Esophagus mucosa (tissue), 1 donor: ENCODE measurements around the gene GSTM1. TPM values are rescaled to one million over a fixed set of nuclear protein-coding genes. Genes with fewer than 3 reads are reported as not detected.

Experiments
- ATAC-seq: fragments of 200-7000 bp; cut with Tn5 transposase; one replicate; pipeline ENCODE4 v1.9.1; 2020
- total RNA-seq: library from RNA; stranded (reverse); gene quantifications from one replicate; pipeline ENCODE4 v1.2.4, GENCODE V29; 2023
- donor health status: DM: yes; HTN: yes; CAD: no.

The GSTM1 gene
- total RNA-seq, result not detected

- ATAC-seq, result no peak
Observed at GRCh38 chr1:109687641-109688499, at the start of gene GSTM1. GSTM1 (plus strand) TSS chr1:109687817; CDS start chr1:109687874, 57 bp downstream.

- ATAC-seq, result no peak
Observed at GRCh38 chr1:109639063-109639840, 48.4 kb upstream of the GSTM1 start.

GRCh38 chr1:109639841-109640184 lies 47.8 kb upstream of the GSTM1 start:
- peak; percentile 2 for ATAC-seq

DNA sequence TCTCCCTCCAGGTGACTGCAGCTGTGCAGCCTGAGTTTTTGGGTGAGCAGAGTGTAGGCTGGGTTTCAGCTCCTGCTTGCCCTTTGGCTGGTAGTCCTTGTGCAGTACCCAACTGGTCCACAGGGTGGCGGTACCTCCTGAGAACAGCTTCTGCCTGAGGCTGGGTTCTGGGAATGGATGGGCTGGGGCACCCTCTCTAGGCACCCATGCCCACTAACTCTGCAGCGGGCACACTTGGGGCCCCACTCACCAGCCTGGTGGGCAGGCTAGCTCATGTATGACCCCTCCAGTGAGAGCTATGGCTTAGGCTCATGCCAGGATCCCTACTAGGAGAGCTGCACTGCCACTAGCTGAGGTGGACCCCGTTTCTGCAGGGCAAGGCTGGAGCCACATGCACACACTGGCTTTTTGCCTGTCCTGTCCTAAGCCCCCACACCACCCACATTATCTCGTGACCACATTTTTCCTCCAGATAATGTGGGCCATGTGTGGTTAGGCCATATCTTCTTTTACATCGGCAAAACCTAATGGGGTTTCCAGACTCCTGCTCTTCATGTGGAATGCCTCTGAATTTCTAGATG lies 47.2 kb upstream of the GSTM1 start:
- ATAC-seq, result peak; percentile 80

GRCh38 chr1:109641078-109641740 lies 46.4 kb upstream of the GSTM1 start:
- no peak for ATAC-seq

DNA sequence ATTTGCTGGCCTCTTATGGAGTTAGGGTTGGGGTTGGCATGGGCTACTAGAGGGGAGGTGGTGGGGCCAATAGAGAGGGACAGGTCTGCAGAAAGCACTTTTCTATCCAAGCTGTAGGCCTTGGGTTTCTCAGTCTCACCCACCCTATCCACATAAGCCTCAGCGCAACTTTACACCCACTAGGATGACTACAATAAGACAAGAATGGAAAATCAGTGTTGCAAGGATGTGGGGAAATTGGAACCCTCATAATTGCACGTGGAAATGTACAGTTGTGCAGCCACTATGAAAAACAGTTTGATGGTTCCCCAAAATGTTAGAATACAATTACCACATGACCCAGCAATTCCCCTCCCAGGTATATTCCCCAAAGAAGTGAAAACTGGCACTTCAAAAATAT lies 45.8 kb upstream of the GSTM1 start:
- ATAC-seq, result no peak

DNA sequence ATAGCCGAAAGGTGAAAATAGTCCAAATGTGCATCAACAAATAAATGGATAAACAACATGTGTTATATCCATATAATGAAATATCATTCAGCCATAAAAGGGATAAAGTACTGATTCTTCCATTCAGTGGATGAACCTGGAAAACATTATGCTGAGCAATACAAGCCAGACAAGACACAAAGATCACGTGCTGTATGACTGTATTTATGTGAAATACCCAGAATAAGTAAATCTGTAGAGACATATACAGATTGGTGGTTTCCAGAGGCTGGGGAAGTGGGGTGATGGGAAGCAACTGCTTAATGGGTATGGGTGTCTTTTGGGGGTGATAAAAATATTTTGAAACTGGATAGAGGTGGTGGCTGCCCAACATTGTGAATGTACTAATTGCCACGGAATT lies 45.0 kb upstream of the GSTM1 start:
- ATAC-seq, result no peak

DNA sequence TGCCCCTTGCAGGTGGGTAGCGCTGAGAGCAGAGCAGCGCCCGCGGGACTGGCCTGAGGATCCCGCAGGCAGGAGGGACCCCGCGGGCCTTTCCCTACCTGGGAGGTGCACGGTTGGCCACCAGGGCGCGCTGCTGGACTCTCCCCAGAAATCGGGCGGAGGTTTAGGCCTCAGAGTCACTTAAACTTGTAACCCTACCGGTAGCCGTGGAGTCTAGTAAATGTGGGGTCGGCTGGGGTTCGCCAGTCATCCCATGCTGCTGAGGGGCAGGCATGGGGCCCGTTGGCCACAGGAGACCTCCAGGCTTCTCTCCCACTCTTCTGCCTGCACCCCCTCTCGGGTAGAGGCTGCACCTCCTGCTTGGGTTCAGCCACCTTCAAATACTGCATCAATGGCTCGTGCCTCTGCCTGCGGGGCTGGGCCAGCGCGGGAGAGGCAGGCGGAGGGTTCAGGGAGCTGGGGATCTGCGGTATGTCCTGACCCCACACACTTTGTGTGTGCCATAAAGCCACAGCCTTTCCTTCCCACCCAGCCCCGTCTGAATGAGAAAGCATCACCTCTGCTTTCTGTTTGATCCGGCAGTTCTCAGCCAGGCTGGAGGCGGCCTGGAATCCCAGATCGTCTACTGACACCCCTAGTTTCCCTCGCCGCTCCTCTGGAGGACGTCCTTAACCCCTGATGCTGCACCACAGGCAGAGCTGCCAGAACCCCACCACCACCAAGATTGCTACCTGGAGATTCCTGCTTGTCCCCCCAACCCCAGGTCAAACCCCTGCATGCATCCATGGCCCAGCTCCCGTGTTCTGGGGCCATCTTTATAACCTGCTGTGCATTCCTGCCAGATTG lies 44.0 kb upstream of the GSTM1 start:
- ATAC-seq, result peak; percentile 90

GRCh38 chr1:109644670-109645069 lies 42.9 kb upstream of the GSTM1 start:
- ATAC-seq, result no peak

DNA sequence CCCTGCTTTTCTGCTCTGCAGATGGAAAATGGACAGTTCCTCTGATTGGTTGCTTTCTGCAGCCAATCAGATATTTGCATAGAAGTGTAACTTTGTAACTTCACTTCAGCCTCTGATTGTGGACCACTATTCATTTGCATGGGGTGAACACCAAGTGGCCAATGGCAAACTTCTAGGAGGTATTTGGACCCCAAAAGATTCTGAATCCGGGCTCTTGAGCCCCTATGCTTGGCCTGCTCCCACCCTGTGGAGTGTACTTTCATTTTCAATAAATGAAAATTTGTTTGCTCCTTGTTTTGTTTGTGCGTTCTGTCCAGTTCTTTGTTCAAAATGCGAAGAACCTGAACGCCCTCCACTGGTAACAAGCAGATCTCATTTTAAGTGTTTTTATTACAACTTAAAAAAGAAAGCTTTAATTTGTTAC lies 38.1 kb upstream of the GSTM1 start:
- ATAC-seq, result no peak

DNA sequence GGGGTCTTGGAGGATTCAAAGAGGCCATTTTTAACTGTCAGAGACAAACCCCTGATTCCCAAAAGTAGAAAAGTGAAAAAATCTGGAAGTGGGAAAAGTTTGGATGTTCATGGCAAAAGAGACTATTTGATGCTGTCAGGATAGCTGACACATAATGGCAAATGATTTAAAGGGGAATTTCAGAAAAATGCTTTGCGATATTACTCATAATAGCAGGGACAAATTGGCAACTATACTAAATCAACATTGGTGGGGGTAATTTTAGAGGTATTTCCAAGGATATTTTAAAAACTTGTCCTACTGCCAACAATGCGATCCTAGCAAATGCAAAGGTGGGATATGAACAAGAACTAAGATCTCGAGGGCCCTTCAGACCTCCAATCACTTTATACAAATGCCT lies 37.0 kb upstream of the GSTM1 start:
- no peak for ATAC-seq

DNA sequence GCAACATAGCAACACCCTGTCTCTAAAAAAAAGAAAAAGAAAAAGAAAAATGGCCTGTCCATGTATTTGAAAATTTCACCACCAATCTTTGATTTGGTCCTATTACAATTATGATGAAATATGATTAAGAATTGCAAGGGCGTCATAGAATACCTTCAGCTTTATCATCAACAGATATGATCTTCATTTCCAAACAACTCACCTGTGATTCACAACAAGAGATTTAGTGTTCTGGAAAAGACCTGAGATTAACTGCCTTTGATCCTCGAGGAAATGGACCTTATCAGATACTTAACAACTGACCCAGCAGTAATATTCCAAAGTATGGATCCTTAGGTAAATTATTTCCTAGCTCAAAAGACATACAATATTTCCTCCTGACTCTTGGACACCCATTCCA lies 35.2 kb upstream of the GSTM1 start:
- ATAC-seq, result no peak

DNA sequence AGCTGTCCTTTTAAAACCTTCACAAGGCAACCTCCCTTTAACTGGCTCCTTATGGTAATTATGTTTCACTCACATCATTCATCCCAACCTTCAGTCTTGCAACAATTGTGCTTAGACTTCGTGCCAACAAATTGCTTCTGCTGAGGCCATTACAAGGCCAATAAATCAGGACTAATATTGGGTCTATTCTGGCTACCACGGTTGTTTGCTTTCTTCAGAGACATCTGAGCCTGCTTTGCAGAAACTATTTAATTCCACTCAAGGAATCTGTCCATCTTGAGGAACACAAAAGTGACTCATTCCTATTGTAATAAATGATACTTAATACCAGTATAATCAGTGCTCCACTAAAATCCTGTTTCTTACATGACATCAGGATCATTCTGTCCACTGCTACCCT lies 34.3 kb upstream of the GSTM1 start:
- ATAC-seq, result no peak

DNA sequence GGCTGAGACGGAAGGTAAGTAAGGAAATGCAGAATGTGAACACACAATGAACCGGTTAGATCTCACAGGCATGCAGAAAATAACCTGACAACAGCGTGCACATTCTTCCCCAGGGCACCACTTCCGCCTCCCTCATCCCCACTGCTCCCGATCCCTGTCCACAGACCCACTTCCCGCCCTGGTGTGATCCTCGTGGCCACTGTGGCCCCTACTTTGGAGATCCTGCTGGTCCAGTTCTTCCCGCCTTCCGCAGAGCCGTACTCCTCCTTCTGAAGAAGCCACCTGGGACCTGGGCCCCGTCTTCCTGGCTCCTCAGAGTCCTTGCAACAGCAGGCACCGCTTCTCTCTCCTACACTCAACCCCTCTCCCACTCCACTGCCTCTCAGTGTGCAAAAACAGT lies 33.1 kb upstream of the GSTM1 start:
- no peak for ATAC-seq

DNA sequence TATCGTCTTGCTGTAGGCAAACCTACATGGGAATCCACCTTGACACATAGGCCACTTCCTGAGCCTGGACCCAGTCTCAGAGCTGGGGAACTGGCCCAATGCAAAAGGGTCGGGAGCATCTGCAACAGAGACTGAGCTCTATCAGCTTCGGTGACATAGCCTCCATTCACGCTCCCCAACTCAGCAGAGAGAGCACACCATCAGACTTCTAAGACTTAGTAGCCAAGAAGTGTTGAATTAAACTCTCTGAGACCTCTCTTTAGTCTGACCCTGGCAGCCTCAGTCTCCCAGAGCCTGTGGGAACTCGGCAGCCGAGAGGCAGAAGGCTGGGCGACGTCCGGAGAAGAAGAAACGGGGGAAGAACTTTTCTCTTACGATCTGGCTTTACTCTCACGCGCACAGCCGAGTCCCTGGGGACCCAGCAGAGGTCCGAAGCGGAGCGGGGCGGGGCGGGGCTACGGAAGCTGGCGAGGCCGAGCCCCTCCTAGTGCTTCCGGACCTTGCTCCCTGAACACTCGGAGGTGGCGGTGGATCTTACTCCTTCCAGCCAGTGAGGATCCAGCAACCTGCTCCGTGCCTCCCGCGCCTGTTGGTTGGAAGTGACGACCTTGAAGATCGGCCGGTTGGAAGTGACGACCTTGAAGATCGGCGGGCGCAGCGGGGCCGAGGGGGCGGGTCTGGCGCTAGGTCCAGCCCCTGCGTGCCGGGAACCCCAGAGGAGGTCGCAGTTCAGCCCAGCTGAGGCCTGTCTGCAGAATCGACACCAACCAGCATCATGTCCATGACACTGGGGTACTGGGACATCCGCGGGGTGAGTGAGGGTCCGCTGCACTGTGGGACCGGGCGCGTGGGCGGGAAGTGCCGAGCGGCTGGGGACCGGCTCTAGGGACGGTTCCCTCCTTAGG lies 31.8 kb upstream of the GSTM1 start, which contains the start of gene GSTM4:
TSS of gene GSTM4 (plus strand) at position 485 of the 905 bp plus-strand sequence. CDS start at position 776, 291 bp downstream.
- peak; percentile 84 for ATAC-seq

- ATAC-seq, result no peak
Observed at GRCh38 chr1:109657395-109657794, 30.2 kb upstream of the GSTM1 start.

- ATAC-seq, result no peak
Observed at GRCh38 chr1:109657970-109658369, 29.6 kb upstream of the GSTM1 start.

GRCh38 chr1:109658533-109659042 lies 29.0 kb upstream of the GSTM1 start:
- ATAC-seq, result no peak

- no peak for ATAC-seq
Observed at GRCh38 chr1:109659145-109659544, 28.5 kb upstream of the GSTM1 start.

DNA sequence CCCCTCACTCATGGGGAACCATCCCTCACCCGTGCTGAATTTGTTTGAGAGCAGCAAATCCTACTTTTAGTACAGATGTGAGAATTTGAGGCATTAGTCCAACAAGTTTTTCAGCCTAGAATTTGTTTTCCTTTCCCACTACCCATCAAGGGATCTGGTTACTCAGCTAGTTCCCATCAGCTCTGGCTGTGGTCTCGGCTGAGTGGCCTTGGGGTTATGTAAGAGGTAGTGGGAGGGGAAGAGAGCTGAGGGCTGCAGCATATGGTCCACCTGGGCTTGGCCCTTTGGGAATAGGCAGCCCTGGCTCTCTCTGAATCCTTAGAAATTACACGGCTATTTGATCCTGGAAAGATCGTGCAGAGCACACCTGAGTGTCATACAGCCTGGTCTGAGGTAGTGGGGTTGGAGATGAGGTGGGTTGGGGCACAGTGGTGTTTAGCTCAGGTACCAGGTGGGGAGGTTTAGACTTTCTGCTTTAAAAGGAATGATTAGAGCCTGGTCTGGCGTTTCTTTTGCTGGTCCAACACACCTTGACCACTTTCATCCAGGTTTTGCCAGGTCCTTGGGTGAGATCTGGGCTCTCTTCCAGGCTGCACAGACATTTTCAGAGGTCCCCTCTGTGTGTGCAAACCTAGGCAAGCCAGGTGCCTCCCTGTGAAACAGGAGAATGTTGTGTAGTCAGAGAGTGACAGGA lies 27.5 kb upstream of the GSTM1 start:
- no peak for ATAC-seq
